HEK293T (cell line): ENCODE results near the gene CLASP1.

Experiments used
- ARNT ChIP-seq: fragments of 450-650 bp; IDR thresholded peaks from 2 replicates; pipeline ENCODE4 v1.6.1; 2017; ENCODE audit warnings: mild to moderate bottlenecking
- BHLHE40 ChIP-seq: fragments of 450-650 bp; IDR thresholded peaks from 2 replicates; pipeline ENCODE4 v1.6.1; 2016; ENCODE audit warnings: mild to moderate bottlenecking, moderate library complexity, borderline replicate concordance
- CTBP1 ChIP-seq: fragments of 450-650 bp; IDR thresholded peaks from 2 replicates; pipeline ENCODE4 v1.6.1; 2016; ENCODE audit warnings: borderline replicate concordance
- FOXM1 ChIP-seq: fragments of 450-650 bp; IDR thresholded peaks from 2 replicates; pipeline ENCODE4 v1.6.1; 2017; ENCODE audit warnings: mild to moderate bottlenecking, borderline replicate concordance
- NFRKB ChIP-seq: fragments of 450-650 bp; IDR thresholded peaks from 2 replicates; pipeline ENCODE4 v1.6.1; 2016; ENCODE audit warnings: mild to moderate bottlenecking, moderate library complexity
- SUZ12 ChIP-seq: fragments of 450-650 bp; IDR thresholded peaks from 2 replicates; pipeline ENCODE4 v1.6.1; 2016; ENCODE audit warnings: mild to moderate bottlenecking
- TF ChIP-seq, protein P1 (sequence below): fragments of 450-650 bp; IDR thresholded peaks from 2 replicates; pipeline ENCODE4 v1.6.1; 2016

DNA sequence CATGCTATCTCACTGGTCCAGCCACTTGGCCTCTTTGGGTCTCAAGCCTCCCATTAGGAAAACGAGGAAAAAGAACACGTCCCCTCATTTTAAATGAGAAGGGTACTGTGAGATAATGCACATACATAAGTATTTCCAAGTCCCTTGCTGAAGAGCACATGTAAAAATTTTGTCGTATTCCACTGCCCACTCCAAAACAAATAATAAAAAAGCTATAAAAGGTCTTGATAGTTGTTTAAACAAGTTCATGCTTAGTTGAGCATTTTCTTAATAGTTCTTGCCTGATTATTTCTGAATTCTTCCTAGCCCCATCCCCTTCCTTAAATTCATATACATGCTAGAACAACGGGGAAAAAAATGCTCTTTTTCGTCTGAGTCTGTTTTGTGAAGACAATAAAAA is 228.8 kb downstream of the CLASP1 start:
- TF ChIP-seq, protein P1, sequence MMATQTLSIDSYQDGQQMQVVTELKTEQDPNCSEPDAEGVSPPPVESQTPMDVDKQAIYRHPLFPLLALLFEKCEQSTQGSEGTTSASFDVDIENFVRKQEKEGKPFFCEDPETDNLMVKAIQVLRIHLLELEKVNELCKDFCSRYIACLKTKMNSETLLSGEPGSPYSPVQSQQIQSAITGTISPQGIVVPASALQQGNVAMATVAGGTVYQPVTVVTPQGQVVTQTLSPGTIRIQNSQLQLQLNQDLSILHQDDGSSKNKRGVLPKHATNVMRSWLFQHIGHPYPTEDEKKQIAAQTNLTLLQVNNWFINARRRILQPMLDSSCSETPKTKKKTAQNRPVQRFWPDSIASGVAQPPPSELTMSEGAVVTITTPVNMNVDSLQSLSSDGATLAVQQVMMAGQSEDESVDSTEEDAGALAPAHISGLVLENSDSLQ = no peak
- TF ChIP-seq SUZ12 = no peak
- no peak for TF ChIP-seq NFRKB
- no peak for TF ChIP-seq ARNT
- no peak for TF ChIP-seq BHLHE40
- no peak for TF ChIP-seq FOXM1
- no peak for TF ChIP-seq CTBP1
